RCC 7860 (cell line): ENCODE data around the gene CELF2.

Experiments used
- DNase-seq: peaks from one replicate; pipeline ENCODE4 v3.0.0-alpha.2; 2015; ENCODE audit warnings: low spot score
- FAIRE-seq: peaks from 2 replicates; lab custom pipeline; 2012; peaks lifted over from hg19 to GRCh38; lab: Jason Lieb, UNC

Gene CELF2

GRCh38 chr10:11212288-11213085 is 194.8 kb downstream of the CELF2 start:
- no peak for FAIRE-seq
- DNase-seq: no peak

GRCh38 chr10:11213137-11213536 is 195.5 kb downstream of the CELF2 start:
- no peak for FAIRE-seq

GRCh38 chr10:11214407-11214806 is 196.7 kb downstream of the CELF2 start:
- DNase-seq (no peak), FAIRE-seq (no peak)

More at GRCh38 chr10:11213137-11213536, 195.5 kb downstream of the CELF2 start:
- DNase-seq: no peak

- FAIRE-seq (no peak), DNase-seq (no peak)
Observed at GRCh38 chr10:11215471-11215870, 197.8 kb downstream of the CELF2 start.

GRCh38 chr10:11217521-11217920 is 199.8 kb downstream of the CELF2 start:
- DNase-seq: no peak
- no peak for FAIRE-seq

GRCh38 chr10:11218395-11218794 is 200.7 kb downstream of the CELF2 start:
- FAIRE-seq: no peak
- DNase-seq: no peak

GRCh38 chr10:11219431-11219830 is 201.8 kb downstream of the CELF2 start:
- FAIRE-seq (no peak), DNase-seq (no peak)

GRCh38 chr10:11223081-11223480 is 205.4 kb downstream of the CELF2 start:
- DNase-seq (no peak), FAIRE-seq (no peak)

GRCh38 chr10:11223507-11224140 is 206.0 kb downstream of the CELF2 start:
- DNase-seq (no peak), FAIRE-seq (no peak)

GRCh38 chr10:11224321-11224720 is 206.6 kb downstream of the CELF2 start:
- no peak for FAIRE-seq

GRCh38 chr10:11224792-11225416 is 207.2 kb downstream of the CELF2 start:
- FAIRE-seq (no peak), DNase-seq (no peak)

More at GRCh38 chr10:11224321-11224720, 206.6 kb downstream of the CELF2 start:
- no peak for DNase-seq

GRCh38 chr10:11225935-11226334 is 208.3 kb downstream of the CELF2 start:
- DNase-seq (no peak), FAIRE-seq (no peak)

GRCh38 chr10:11227103-11227502 is 209.4 kb downstream of the CELF2 start:
- DNase-seq (no peak), FAIRE-seq (no peak)

- FAIRE-seq (no peak), DNase-seq (no peak)
Observed at GRCh38 chr10:11229893-11230292, 212.2 kb downstream of the CELF2 start.

- DNase-seq: no peak
- FAIRE-seq: no peak
Observed at GRCh38 chr10:11230498-11231167, 213.0 kb downstream of the CELF2 start.

GRCh38 chr10:11231285-11231684 is 213.6 kb downstream of the CELF2 start:
- FAIRE-seq: no peak

GRCh38 chr10:11232222-11232961 is 214.7 kb downstream of the CELF2 start:
- FAIRE-seq: no peak

More at GRCh38 chr10:11231285-11231684, 213.6 kb downstream of the CELF2 start:
- no peak for DNase-seq

GRCh38 chr10:11234857-11235531 is 217.3 kb downstream of the CELF2 start:
- FAIRE-seq: no peak

More at GRCh38 chr10:11232222-11232961, 214.7 kb downstream of the CELF2 start:
- no peak for DNase-seq

GRCh38 chr10:11235771-11236170 is 218.1 kb downstream of the CELF2 start:
- DNase-seq (no peak), FAIRE-seq (no peak)

More at GRCh38 chr10:11234857-11235531, 217.3 kb downstream of the CELF2 start:
- DNase-seq: no peak

- DNase-seq (no peak), FAIRE-seq (no peak)
Observed at GRCh38 chr10:11236234-11236633, 218.6 kb downstream of the CELF2 start.
